ENCODE measurements around the gene PPP1R12B. TPM values are rescaled to one million over a fixed set of nuclear protein-coding genes. Genes with fewer than 3 reads are reported as not detected.
"Not testable (repeated sequence)": the region's sequence is repeated elsewhere in the genome, so short reads cannot be mapped to it uniquely, and the experiment has no call there.

Gene PPP1R12B
- total RNA-seq, 1 donor from 2014 or later = 71.7 TPM

- TF ChIP-seq CTCF (IDR thresholded peaks at IDR 0.05) = peak in 2 of 3 experiments; percentile 12 to 57
- TF ChIP-seq POLR2A (IDR thresholded peaks at IDR 0.05) = no peak
- Histone ChIP-seq H3K4me1 (peaks cover 8% of the 10 kb centered on the region), H3K36me3 (no peaks in the 10 kb centered on the region), H3K27ac (no peak overlapping the region), H3K9me3 (no peaks in the 10 kb centered on the region), H3K4me3 (no peak overlapping the region), H3K27me3 (no peaks in the 10 kb centered on the region)
- intact Hi-C loops (cut with DNase I) = no loop called here
- DNase-seq (ENCODE audit: extremely low spot score in 2 of 2) = no peak
These were observed 277.2 kb downstream of the PPP1R12B start for GRCh38 chr1:202625416-202626360.

- H3K27me3 ChIP-seq; H3K9me3 ChIP-seq; H3K4me3 ChIP-seq; intact Hi-C loops (cut with DNase I); H3K27ac ChIP-seq; H3K36me3 ChIP-seq; DNase-seq (ENCODE audit: extremely low spot score in 2 of 2); H3K4me1 ChIP-seq: not testable (repeated sequence)
These were observed 278.5 kb downstream of the PPP1R12B start for GRCh38 chr1:202627036-202627435.

GRCh38 chr1:202627841-202628565 lies 279.5 kb downstream of the PPP1R12B start:
- H3K27ac ChIP-seq = no peak overlapping the region

GRCh38 chr1:202628646-202629215 lies 280.2 kb downstream of the PPP1R12B start:
- H3K27ac ChIP-seq = no peak overlapping the region

More at GRCh38 chr1:202627841-202628565, 279.5 kb downstream of the PPP1R12B start:
- intact Hi-C loops (cut with DNase I) = no loop called here
- Histone ChIP-seq H3K36me3 (no peaks in the 10 kb centered on the region), H3K4me1 (peaks cover 5% of the 10 kb centered on the region), H3K4me3 (no peak overlapping the region), H3K27me3 (no peaks in the 10 kb centered on the region), H3K9me3 (no peaks in the 10 kb centered on the region)
- DNase-seq (ENCODE audit: extremely low spot score in 2 of 2) = no peak
- TF ChIP-seq CTCF (IDR thresholded peaks at IDR 0.05) (no peak), POLR2A (IDR thresholded peaks at IDR 0.05) (no peak), POLR2AphosphoS5 (IDR thresholded peaks at IDR 0.05; ENCODE audit: insufficient read depth in 1 of 2, low read depth in 1 of 2) (no peak)

GRCh38 chr1:202629257-202629811 lies 280.8 kb downstream of the PPP1R12B start:
- H3K27me3 ChIP-seq; H3K4me3 ChIP-seq; H3K36me3 ChIP-seq; DNase-seq (ENCODE audit: extremely low spot score in 2 of 2); H3K9me3 ChIP-seq; H3K27ac ChIP-seq; intact Hi-C loops (cut with DNase I); H3K4me1 ChIP-seq: not testable (repeated sequence)

More at GRCh38 chr1:202628646-202629215, 280.2 kb downstream of the PPP1R12B start:
- Histone ChIP-seq H3K36me3 (no peaks in the 10 kb centered on the region), H3K4me1 (no peaks in the 10 kb centered on the region), H3K9me3 (no peaks in the 10 kb centered on the region), H3K4me3 (no peak overlapping the region), H3K27me3 (no peaks in the 10 kb centered on the region)
- TF ChIP-seq CTCF (IDR thresholded peaks at IDR 0.05) (no peak), POLR2AphosphoS5 (IDR thresholded peaks at IDR 0.05; ENCODE audit: insufficient read depth in 1 of 2, low read depth in 1 of 2) (no peak), POLR2A (IDR thresholded peaks at IDR 0.05) (no peak)
- no peak for DNase-seq (ENCODE audit: extremely low spot score in 2 of 2)
- intact Hi-C loops (cut with DNase I) = no loop called here

GRCh38 chr1:202630096-202630495 lies 281.6 kb downstream of the PPP1R12B start:
- H3K27me3 ChIP-seq; H3K9me3 ChIP-seq; intact Hi-C loops (cut with DNase I): not testable (repeated sequence)

More at GRCh38 chr1:202630096-202630495, 281.6 kb downstream of the PPP1R12B start:
- H3K27ac ChIP-seq; H3K36me3 ChIP-seq; H3K4me3 ChIP-seq; DNase-seq (ENCODE audit: extremely low spot score in 2 of 2); H3K4me1 ChIP-seq: not testable (repeated sequence)
